WTC11 (cell line): Measurements from ENCODE around the gene NAXD. TPM values are rescaled to one million over a fixed set of nuclear protein-coding genes. Genes with fewer than 3 reads are reported as not detected.
"Not testable (repeated sequence)": the region's sequence is repeated elsewhere in the genome, so short reads cannot be mapped to it uniquely, and the experiment has no call there.

Experiments
- ATAC-seq: fragments of 200-7000 bp; cut with Tn5 transposase; 2 replicates; pipeline ENCODE4 v1.10.0; 2021; ENCODE audit warnings: mild to moderate bottlenecking, moderate library complexity
- CTCF ChIA-PET: fragments of 300-600 bp; sonication (Branson Sonifier 250); formaldehyde crosslinking; loops from one replicate; lab custom pipeline; 2021; ENCODE audit warnings: antibody characterized with exemption; lab: Charles Lee
- POLR2A ChIA-PET: fragments of 350-600 bp; sonication (Branson Sonifier 250); formaldehyde crosslinking; loops from one replicate; lab custom pipeline; 2021; ENCODE audit warnings: antibody characterized with exemption; lab: Charles Lee
- DNase-seq: peaks from one replicate; pipeline ENCODE4 v3.0.0; 2021; ENCODE audit warnings: low spot score
- H3K27ac Mint-ChIP-seq: 2 replicates; pipeline ENCODE4 v1.8.0; 2021; ENCODE audit warnings: mixed read lengths
- H3K27me3 Mint-ChIP-seq: 2 replicates; pipeline ENCODE4 v1.8.0; 2021; ENCODE audit warnings: low read depth, mild to moderate bottlenecking, moderate library complexity, mixed read lengths
- H3K36me3 Mint-ChIP-seq: 2 replicates; pipeline ENCODE4 v1.8.0; 2021; ENCODE audit warnings: mixed read lengths
- H3K4me1 Mint-ChIP-seq: 2 replicates; pipeline ENCODE4 v1.8.0; 2022; ENCODE audit warnings: mixed read lengths
- H3K4me3 Mint-ChIP-seq: 2 replicates; pipeline ENCODE4 v1.8.0; 2021; ENCODE audit warnings: mild to moderate bottlenecking, moderate library complexity, mixed read lengths
- H3K9me3 Mint-ChIP-seq: 2 replicates; pipeline ENCODE4 v1.8.0; 2021; ENCODE audit warnings: mixed read lengths
- NFE2L1 ChIP-seq: sonication (generic); formaldehyde crosslinking; IDR thresholded peaks from 2 replicates; pipeline ENCODE4 v1.8.1; 2023; ENCODE audit warnings: missing genetic modification reagents
- SMAD3 ChIP-seq: sonication (generic); formaldehyde crosslinking; IDR thresholded peaks from 2 replicates; pipeline ENCODE4 v1.8.0; 2022; ENCODE audit warnings: missing genetic modification reagents, mild to moderate bottlenecking, borderline replicate concordance
- total RNA-seq: library from RNA; stranded (reverse); gene quantifications from 3 replicates; pipeline ENCODE4 v1.2.3, GENCODE V29; 2021
- TF ChIP-seq, protein P1 (sequence below): sonication (generic); formaldehyde crosslinking; IDR thresholded peaks from 2 replicates; pipeline ENCODE4 v1.8.0; 2022; ENCODE audit warnings: mild to moderate bottlenecking, missing genetic modification reagents
- TF ChIP-seq, protein P2 (sequence below): sonication (generic); formaldehyde crosslinking; IDR thresholded peaks from 2 replicates; pipeline ENCODE4 v1.8.1; 2022; ENCODE audit warnings: mild to moderate bottlenecking, missing genetic modification reagents, moderate library complexity, borderline replicate concordance
- TF ChIP-seq, protein P3 (sequence below): fragments of 250-450 bp; sonication (Bioruptor Pico); IDR thresholded peaks from 2 replicates; pipeline ENCODE4 v1.9.0; 2021; ENCODE audit warnings: mild to moderate bottlenecking, borderline replicate concordance
- TF ChIP-seq, protein P4 (sequence below): sonication (generic); formaldehyde crosslinking; IDR thresholded peaks from 2 replicates; pipeline ENCODE4 v1.8.1; 2022; ENCODE audit warnings: low read depth, missing genetic modification reagents, borderline replicate concordance
- TF ChIP-seq, protein P5 (sequence below): sonication (generic); formaldehyde crosslinking; conservative IDR thresholded peaks from 2 replicates; pipeline ENCODE4 v1.8.1; 2022; ENCODE audit warnings: mild to moderate bottlenecking, missing genetic modification reagents
- TF ChIP-seq, protein P6 (sequence below): sonication (generic); formaldehyde crosslinking; IDR thresholded peaks from 2 replicates; pipeline ENCODE4 v1.8.1; 2023; ENCODE audit warnings: mild to moderate bottlenecking, missing genetic modification reagents
- TF ChIP-seq, protein P7 (sequence below): fragments of 250-450 bp; sonication (Bioruptor Pico); IDR thresholded peaks from 2 replicates; pipeline ENCODE4 v1.9.0; 2021; ENCODE audit warnings: moderate library complexity, mild to moderate bottlenecking, inconsistent platforms, borderline replicate concordance

Gene NAXD
- total RNA-seq, 1 experiment from 2014 or later = 29.3 TPM

DNA sequence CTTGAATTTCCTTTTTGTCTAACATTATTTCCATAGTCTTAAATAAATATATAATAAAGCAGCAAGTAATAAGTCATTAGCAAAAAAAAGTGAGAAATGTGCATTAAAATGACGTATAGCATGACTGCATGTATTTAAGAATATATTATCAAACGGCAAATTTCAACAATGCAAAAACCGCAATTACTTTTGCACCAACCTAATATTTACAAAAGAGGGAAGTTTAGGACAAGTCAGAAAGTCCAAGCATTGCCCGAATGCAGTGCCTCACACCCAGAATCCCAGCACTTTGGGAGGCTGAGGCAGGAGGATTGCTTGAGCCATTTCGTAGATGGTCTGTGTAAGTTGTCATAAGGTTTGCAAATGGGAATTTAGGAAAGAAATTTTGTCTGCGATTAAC is 10.2 kb upstream of the NAXD start:
- peaks cover 14% of the 10 kb centered on the region for H3K36me3 Mint-ChIP-seq
- no peak for ATAC-seq
- H3K27me3 Mint-ChIP-seq = peaks cover 3% of the 10 kb centered on the region; the same call in 1 of the 2 replicates
- no peak for DNase-seq
- H3K27ac Mint-ChIP-seq = no peak overlapping the region
- CTCF ChIA-PET = no interaction called here
- POLR2A ChIA-PET = no interaction called here
- TF ChIP-seq, protein P1, sequence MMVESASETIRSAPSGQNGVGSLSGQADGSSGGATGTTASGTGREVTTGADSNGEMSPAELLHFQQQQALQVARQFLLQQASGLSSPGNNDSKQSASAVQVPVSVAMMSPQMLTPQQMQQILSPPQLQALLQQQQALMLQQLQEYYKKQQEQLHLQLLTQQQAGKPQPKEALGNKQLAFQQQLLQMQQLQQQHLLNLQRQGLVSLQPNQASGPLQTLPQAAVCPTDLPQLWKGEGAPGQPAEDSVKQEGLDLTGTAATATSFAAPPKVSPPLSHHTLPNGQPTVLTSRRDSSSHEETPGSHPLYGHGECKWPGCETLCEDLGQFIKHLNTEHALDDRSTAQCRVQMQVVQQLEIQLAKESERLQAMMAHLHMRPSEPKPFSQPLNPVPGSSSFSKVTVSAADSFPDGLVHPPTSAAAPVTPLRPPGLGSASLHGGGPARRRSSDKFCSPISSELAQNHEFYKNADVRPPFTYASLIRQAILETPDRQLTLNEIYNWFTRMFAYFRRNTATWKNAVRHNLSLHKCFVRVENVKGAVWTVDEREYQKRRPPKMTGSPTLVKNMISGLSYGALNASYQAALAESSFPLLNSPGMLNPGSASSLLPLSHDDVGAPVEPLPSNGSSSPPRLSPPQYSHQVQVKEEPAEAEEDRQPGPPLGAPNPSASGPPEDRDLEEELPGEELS = no peak
- TF ChIP-seq, protein P2, sequence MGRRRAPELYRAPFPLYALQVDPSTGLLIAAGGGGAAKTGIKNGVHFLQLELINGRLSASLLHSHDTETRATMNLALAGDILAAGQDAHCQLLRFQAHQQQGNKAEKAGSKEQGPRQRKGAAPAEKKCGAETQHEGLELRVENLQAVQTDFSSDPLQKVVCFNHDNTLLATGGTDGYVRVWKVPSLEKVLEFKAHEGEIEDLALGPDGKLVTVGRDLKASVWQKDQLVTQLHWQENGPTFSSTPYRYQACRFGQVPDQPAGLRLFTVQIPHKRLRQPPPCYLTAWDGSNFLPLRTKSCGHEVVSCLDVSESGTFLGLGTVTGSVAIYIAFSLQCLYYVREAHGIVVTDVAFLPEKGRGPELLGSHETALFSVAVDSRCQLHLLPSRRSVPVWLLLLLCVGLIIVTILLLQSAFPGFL (CRISPR knock-in tag) = no peak
- TF ChIP-seq, protein P3, sequence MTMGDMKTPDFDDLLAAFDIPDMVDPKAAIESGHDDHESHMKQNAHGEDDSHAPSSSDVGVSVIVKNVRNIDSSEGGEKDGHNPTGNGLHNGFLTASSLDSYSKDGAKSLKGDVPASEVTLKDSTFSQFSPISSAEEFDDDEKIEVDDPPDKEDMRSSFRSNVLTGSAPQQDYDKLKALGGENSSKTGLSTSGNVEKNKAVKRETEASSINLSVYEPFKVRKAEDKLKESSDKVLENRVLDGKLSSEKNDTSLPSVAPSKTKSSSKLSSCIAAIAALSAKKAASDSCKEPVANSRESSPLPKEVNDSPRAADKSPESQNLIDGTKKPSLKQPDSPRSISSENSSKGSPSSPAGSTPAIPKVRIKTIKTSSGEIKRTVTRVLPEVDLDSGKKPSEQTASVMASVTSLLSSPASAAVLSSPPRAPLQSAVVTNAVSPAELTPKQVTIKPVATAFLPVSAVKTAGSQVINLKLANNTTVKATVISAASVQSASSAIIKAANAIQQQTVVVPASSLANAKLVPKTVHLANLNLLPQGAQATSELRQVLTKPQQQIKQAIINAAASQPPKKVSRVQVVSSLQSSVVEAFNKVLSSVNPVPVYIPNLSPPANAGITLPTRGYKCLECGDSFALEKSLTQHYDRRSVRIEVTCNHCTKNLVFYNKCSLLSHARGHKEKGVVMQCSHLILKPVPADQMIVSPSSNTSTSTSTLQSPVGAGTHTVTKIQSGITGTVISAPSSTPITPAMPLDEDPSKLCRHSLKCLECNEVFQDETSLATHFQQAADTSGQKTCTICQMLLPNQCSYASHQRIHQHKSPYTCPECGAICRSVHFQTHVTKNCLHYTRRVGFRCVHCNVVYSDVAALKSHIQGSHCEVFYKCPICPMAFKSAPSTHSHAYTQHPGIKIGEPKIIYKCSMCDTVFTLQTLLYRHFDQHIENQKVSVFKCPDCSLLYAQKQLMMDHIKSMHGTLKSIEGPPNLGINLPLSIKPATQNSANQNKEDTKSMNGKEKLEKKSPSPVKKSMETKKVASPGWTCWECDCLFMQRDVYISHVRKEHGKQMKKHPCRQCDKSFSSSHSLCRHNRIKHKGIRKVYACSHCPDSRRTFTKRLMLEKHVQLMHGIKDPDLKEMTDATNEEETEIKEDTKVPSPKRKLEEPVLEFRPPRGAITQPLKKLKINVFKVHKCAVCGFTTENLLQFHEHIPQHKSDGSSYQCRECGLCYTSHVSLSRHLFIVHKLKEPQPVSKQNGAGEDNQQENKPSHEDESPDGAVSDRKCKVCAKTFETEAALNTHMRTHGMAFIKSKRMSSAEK (CRISPR knock-in tag) = no peak
- TF ChIP-seq, protein P4, sequence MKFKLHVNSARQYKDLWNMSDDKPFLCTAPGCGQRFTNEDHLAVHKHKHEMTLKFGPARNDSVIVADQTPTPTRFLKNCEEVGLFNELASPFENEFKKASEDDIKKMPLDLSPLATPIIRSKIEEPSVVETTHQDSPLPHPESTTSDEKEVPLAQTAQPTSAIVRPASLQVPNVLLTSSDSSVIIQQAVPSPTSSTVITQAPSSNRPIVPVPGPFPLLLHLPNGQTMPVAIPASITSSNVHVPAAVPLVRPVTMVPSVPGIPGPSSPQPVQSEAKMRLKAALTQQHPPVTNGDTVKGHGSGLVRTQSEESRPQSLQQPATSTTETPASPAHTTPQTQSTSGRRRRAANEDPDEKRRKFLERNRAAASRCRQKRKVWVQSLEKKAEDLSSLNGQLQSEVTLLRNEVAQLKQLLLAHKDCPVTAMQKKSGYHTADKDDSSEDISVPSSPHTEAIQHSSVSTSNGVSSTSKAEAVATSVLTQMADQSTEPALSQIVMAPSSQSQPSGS (CRISPR knock-in tag) = no peak
- TF ChIP-seq, protein P5, sequence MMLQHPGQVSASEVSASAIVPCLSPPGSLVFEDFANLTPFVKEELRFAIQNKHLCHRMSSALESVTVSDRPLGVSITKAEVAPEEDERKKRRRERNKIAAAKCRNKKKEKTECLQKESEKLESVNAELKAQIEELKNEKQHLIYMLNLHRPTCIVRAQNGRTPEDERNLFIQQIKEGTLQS (CRISPR knock-in tag) = no peak
- TF ChIP-seq NFE2L1 (no peak), SMAD3 (CRISPR knock-in tag) (no peak)
- TF ChIP-seq, protein P6, sequence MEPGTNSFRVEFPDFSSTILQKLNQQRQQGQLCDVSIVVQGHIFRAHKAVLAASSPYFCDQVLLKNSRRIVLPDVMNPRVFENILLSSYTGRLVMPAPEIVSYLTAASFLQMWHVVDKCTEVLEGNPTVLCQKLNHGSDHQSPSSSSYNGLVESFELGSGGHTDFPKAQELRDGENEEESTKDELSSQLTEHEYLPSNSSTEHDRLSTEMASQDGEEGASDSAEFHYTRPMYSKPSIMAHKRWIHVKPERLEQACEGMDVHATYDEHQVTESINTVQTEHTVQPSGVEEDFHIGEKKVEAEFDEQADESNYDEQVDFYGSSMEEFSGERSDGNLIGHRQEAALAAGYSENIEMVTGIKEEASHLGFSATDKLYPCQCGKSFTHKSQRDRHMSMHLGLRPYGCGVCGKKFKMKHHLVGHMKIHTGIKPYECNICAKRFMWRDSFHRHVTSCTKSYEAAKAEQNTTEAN (CRISPR knock-in tag) = no peak
- TF ChIP-seq, protein P7, sequence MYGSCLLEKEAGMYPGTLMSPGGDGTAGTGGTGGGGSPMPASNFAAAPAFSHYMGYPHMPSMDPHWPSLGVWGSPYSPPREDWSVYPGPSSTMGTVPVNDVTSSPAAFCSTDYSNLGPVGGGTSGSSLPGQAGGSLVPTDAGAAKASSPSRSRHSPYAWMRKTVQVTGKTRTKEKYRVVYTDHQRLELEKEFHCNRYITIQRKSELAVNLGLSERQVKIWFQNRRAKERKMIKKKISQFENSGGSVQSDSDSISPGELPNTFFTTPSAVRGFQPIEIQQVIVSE (CRISPR knock-in tag) = no peak
- H3K4me3 Mint-ChIP-seq = no peak overlapping the region
- H3K4me1 Mint-ChIP-seq = peaks cover 5% of the 10 kb centered on the region
- H3K9me3 Mint-ChIP-seq = peaks cover 20% of the 10 kb centered on the region

DNA sequence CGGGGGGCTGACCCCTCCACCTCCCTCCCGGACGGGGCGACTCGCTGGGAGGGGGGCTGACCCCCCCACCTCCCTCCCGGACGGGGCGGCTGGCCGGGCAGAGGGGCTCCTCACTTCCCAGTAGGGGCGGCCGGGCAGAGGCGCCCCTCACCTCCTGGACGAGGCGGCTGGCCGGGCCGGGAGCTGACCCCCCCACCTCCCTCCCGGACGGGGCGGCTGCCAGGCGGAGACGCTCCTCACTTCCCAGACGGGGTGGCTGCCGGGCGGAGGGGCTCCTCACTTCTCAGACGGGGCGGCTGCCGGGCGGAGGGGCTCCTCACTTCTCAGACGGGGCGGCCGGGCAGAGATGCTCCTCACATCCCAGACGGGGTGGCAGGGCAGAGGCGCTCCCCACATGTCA is 9.1 kb upstream of the NAXD start:
- CTCF ChIA-PET = not testable (repeated sequence)

More for the DNA sequence above, 9.1 kb upstream of the NAXD start:
- H3K27me3 Mint-ChIP-seq, POLR2A ChIA-PET, H3K27ac Mint-ChIP-seq, ATAC-seq, DNase-seq, H3K4me3 Mint-ChIP-seq: not testable (repeated sequence)
- peaks cover 14% of the 10 kb centered on the region for H3K36me3 Mint-ChIP-seq
- H3K4me1 Mint-ChIP-seq = peaks cover 12% of the 10 kb centered on the region
- peaks cover 20% of the 10 kb centered on the region for H3K9me3 Mint-ChIP-seq
